ENCODE measurements around the gene CARS1.

The CARS1 gene

GRCh38 chr11:3010521-3011275 is 46.5 kb downstream of the CARS1 start:
- TF ChIP-seq CTCF (conservative IDR thresholded peaks at IDR 0.05; ENCODE audit: low read depth, low read length), result no peak
- no peak for DNase-seq (ENCODE audit: low read depth)
- H3K4me3 ChIP-seq (ENCODE audit: low read length), result no peak overlapping the region

GRCh38 chr11:3010004-3010403 is 47.2 kb downstream of the CARS1 start:
- no peak overlapping the region for H3K4me3 ChIP-seq (ENCODE audit: low read length)
- DNase-seq (ENCODE audit: low read depth), result no peak
- no peak for TF ChIP-seq CTCF (conservative IDR thresholded peaks at IDR 0.05; ENCODE audit: low read depth, low read length)

- DNase-seq (ENCODE audit: low read depth), result no peak
- TF ChIP-seq CTCF (conservative IDR thresholded peaks at IDR 0.05; ENCODE audit: low read depth, low read length), result no peak
Observed at GRCh38 chr11:3009481-3009880, 47.7 kb downstream of the CARS1 start.

GRCh38 chr11:3008746-3009336 is 48.4 kb downstream of the CARS1 start:
- DNase-seq (ENCODE audit: low read depth), result no peak
- H3K4me3 ChIP-seq (ENCODE audit: low read length), result no peak overlapping the region
- no peak for TF ChIP-seq CTCF (conservative IDR thresholded peaks at IDR 0.05; ENCODE audit: low read depth, low read length)

More at GRCh38 chr11:3009481-3009880, 47.7 kb downstream of the CARS1 start:
- H3K4me3 ChIP-seq (ENCODE audit: low read length), result no peak overlapping the region

- DNase-seq (ENCODE audit: low read depth), result no peak
- no peak for TF ChIP-seq CTCF (conservative IDR thresholded peaks at IDR 0.05; ENCODE audit: low read depth, low read length)
- H3K4me3 ChIP-seq (ENCODE audit: low read length), result no peak overlapping the region
Observed at GRCh38 chr11:3007404-3008010, 49.7 kb downstream of the CARS1 start.

- no peak for DNase-seq (ENCODE audit: low read depth)
- H3K4me3 ChIP-seq (ENCODE audit: low read length), result no peak overlapping the region
- TF ChIP-seq CTCF (conservative IDR thresholded peaks at IDR 0.05; ENCODE audit: low read depth, low read length), result no peak
Observed at GRCh38 chr11:3006505-3007260, 50.5 kb downstream of the CARS1 start.

Measured in retinal pigment epithelial cell (primary cell).